ENCODE measurements around the gene PAQR4. TPM values are rescaled to one million over a fixed set of nuclear protein-coding genes. Genes with fewer than 3 reads are reported as not detected.

PAQR4 gene
- polyA plus RNA-seq, 1 donor from 2014 or later = 47.8 TPM

- Histone ChIP-seq H3K27me3 (ENCODE audit: insufficient read depth, low read depth, low read length) (peaks cover 67% of the 10 kb centered on the region), H3K9me3 (ENCODE audit: low read length) (no peaks in the 10 kb centered on the region), H4K20me1 (ENCODE audit: insufficient read depth) (no peaks in the 10 kb centered on the region), H2AFZ (ENCODE audit: low read depth, low read length) (no peak overlapping the region), H3K79me2 (replicated peaks; ENCODE audit: insufficient read depth, low read length) (no peaks in the 10 kb centered on the region), H3K27ac (ENCODE audit: low read length) (no peak overlapping the region), H3K4me2 (ENCODE audit: low read length) (no peak overlapping the region), H3F3A (ENCODE audit: insufficient read depth, low read length, poor library complexity, severe bottlenecking) (no peaks in the 10 kb centered on the region), H3K9ac (ENCODE audit: low read length) (no peak overlapping the region), H3K9me2 (ENCODE audit: insufficient read depth, low read length) (no peaks in the 10 kb centered on the region), H3K4me3 (ENCODE audit: low read length) (no peak overlapping the region), H3K36me3 (ENCODE audit: insufficient read depth, low read length) (no peaks in the 10 kb centered on the region)
- TF ChIP-seq EZH2 (IDR thresholded peaks at IDR 0.05; ENCODE audit: borderline replicate concordance, insufficient read depth, low read length, poor library complexity, severe bottlenecking) (no peak), EP300 (conservative IDR thresholded peaks at IDR 0.05; ENCODE audit: poor library complexity, severe bottlenecking) (no peak), REST (IDR thresholded peaks at IDR 0.05; ENCODE audit: borderline replicate concordance) (no peak), TAF1 (IDR thresholded peaks at IDR 0.05; ENCODE audit: low read depth) (no peak), CTCF (IDR thresholded peaks at IDR 0.05; ENCODE audit: poor library complexity, severe bottlenecking) (no peak), MXI1 (conservative IDR thresholded peaks at IDR 0.05; ENCODE audit: poor library complexity, severe bottlenecking) (no peak), POLR2AphosphoS5 (IDR thresholded peaks at IDR 0.05) (no peak), SMC3 (conservative IDR thresholded peaks at IDR 0.05; ENCODE audit: poor library complexity) (no peak), RAD21 (conservative IDR thresholded peaks at IDR 0.05) (no peak)
These were observed 38.2 kb downstream of the PAQR4 start for GRCh38 chr16:3007059-3007956.

- no peak overlapping the region for H3K4me3 ChIP-seq (ENCODE audit: low read length)
- no peaks in the 10 kb centered on the region for H3K9me3 ChIP-seq (ENCODE audit: low read length)
- H3K4me2 ChIP-seq (ENCODE audit: low read length) = no peak overlapping the region
These were observed 39.0 kb downstream of the PAQR4 start for GRCh38 chr16:3007957-3008689.

More at GRCh38 chr16:3007957-3008689, 39.0 kb downstream of the PAQR4 start:
- Histone ChIP-seq H3K36me3 (ENCODE audit: insufficient read depth, low read length) (no peaks in the 10 kb centered on the region), H3K9ac (ENCODE audit: low read length) (no peak overlapping the region), H4K20me1 (ENCODE audit: insufficient read depth) (no peaks in the 10 kb centered on the region), H3K27me3 (ENCODE audit: insufficient read depth, low read depth, low read length) (peaks cover 73% of the 10 kb centered on the region), H3K79me2 (replicated peaks; ENCODE audit: insufficient read depth, low read length) (no peaks in the 10 kb centered on the region), H3K9me2 (ENCODE audit: insufficient read depth, low read length) (no peaks in the 10 kb centered on the region), H2AFZ (ENCODE audit: low read depth, low read length) (no peak overlapping the region), H3K27ac (ENCODE audit: low read length) (no peak overlapping the region), H3F3A (ENCODE audit: insufficient read depth, low read length, poor library complexity, severe bottlenecking) (no peaks in the 10 kb centered on the region)
- TF ChIP-seq REST (IDR thresholded peaks at IDR 0.05; ENCODE audit: borderline replicate concordance) (no peak), CTCF (IDR thresholded peaks at IDR 0.05; ENCODE audit: poor library complexity, severe bottlenecking) (no peak), POLR2AphosphoS5 (IDR thresholded peaks at IDR 0.05) (no peak), SMC3 (conservative IDR thresholded peaks at IDR 0.05; ENCODE audit: poor library complexity) (no peak), TAF1 (IDR thresholded peaks at IDR 0.05; ENCODE audit: low read depth) (no peak), EP300 (conservative IDR thresholded peaks at IDR 0.05; ENCODE audit: poor library complexity, severe bottlenecking) (no peak), MXI1 (conservative IDR thresholded peaks at IDR 0.05; ENCODE audit: poor library complexity, severe bottlenecking) (no peak), EZH2 (IDR thresholded peaks at IDR 0.05; ENCODE audit: borderline replicate concordance, insufficient read depth, low read length, poor library complexity, severe bottlenecking) (no peak), RAD21 (conservative IDR thresholded peaks at IDR 0.05) (no peak)
